ENCODE data around the gene PPFIA4.

The PPFIA4 gene

DNA sequence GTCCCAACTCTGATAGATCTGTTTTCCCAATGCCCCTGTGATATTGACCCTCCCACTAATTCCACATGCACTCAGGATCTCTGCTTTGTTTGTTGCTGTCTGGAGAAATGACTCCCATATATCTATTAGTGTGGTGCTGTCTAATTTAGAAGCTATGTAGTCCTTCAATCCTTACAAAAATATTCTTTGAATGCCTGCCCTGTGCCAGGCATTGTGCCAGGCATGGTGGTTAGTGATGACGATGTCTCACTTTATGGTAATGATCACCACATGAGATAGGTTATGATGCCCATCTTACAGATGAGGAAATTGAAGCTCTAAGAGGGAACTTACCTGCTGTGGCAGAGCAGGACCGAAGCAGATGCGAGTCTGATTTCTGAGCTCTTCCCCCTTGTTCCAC, 46.6 kb downstream of the PPFIA4 start:
- H3K4me3 ChIP-seq (ENCODE audit: low read length), result no peak overlapping the region
- DNase-seq (ENCODE audit: low read depth), result no peak
- TF ChIP-seq, protein P1, sequence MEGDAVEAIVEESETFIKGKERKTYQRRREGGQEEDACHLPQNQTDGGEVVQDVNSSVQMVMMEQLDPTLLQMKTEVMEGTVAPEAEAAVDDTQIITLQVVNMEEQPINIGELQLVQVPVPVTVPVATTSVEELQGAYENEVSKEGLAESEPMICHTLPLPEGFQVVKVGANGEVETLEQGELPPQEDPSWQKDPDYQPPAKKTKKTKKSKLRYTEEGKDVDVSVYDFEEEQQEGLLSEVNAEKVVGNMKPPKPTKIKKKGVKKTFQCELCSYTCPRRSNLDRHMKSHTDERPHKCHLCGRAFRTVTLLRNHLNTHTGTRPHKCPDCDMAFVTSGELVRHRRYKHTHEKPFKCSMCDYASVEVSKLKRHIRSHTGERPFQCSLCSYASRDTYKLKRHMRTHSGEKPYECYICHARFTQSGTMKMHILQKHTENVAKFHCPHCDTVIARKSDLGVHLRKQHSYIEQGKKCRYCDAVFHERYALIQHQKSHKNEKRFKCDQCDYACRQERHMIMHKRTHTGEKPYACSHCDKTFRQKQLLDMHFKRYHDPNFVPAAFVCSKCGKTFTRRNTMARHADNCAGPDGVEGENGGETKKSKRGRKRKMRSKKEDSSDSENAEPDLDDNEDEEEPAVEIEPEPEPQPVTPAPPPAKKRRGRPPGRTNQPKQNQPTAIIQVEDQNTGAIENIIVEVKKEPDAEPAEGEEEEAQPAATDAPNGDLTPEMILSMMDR (IDR thresholded peaks at IDR 0.05; ENCODE audit: insufficient read depth, low read depth, low read length, missing control alignments), result no peak

DNA sequence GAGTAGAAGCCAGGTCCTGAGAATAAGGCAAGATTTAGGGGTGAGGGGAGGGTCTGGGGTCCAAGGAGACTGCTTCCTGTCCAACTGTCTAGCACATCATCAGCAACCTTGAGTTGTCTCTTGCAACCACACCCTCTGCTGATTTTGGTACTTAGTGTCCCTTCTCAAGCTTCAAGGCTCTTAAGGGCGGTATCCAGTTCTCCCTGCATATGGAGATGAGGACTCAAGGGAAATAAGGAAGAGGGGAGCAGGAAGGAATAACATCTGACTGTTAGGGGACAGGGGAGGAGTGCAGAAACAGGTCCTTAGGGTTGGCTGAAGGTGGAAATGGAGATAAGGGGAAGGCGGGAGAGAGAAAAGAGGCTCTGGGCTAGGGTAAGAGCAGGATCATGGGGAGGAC, 47.2 kb downstream of the PPFIA4 start:
- H3K4me3 ChIP-seq (ENCODE audit: low read length), result no peak overlapping the region
- no peak for DNase-seq (ENCODE audit: low read depth)
- TF ChIP-seq, protein P1 (IDR thresholded peaks at IDR 0.05; ENCODE audit: insufficient read depth, low read depth, low read length, missing control alignments), result no peak

DNA sequence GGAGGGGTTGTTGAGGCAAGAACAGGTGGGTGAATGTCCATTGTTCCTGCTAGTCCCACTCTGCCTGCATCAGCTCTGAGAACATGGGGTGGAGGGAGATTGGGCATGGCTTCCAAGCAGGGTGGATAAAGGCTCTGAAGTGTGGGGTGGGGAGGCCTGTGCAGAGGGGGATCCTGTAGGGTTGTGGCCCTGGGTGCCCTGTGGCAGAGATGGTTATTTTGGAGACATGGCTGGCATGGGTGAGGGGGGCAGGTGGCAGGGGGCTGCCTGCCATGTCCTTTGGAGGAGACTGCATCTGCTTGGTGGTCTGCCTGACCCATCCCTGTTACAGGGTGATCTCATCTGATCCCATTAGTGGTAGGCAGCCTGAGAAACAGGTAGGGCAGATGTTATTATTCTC, 48.3 kb downstream of the PPFIA4 start:
- DNase-seq (ENCODE audit: low read depth), result no peak
- TF ChIP-seq, protein P1 (IDR thresholded peaks at IDR 0.05; ENCODE audit: insufficient read depth, low read depth, low read length, missing control alignments), result no peak
- H3K4me3 ChIP-seq (ENCODE audit: low read length), result no peak overlapping the region

DNA sequence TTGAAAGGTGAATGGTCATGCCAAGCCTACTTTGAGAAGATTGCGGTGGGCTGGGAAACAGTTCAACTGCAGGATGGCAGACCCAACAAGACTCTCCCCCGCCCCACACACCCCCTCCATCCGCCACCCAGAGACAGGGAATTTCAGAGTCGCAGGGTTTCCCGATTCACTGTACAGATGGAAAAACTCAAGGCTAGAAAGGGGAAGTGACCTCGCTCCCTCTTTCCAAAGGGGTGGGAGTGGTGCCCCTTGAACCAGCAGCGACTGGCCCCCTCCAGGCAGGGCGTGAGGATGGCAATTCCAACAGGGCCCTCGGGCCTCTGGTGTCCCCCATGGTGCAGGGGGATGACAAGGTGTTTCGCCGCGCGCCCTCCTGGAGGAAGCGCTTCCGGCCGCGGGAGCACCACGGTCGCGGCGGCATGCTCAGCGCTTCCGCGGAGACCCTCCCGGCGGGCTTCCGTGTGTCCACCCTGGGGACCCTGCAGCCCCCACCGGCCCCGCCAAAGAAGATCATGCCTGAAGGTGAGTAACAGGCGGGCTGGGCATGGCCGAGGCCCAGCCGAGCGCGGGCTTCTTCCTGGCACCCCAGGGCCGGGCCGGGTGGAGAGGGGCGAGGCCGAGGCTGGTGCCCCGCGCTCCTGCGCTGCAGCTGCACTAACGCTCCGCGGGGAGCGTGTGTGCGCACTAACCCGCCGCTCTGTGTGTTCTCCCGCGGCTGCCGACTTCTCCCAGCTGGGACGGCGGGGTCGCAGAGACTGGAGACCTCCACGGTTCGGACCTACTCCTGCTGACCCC, 49.1 kb downstream of the PPFIA4 start:
- TF ChIP-seq, protein P1 (IDR thresholded peaks at IDR 0.05; ENCODE audit: insufficient read depth, low read depth, low read length, missing control alignments), result no peak
- no peak for DNase-seq (ENCODE audit: low read depth)
- H3K4me3 ChIP-seq (ENCODE audit: low read length), result no peak overlapping the region

DNA sequence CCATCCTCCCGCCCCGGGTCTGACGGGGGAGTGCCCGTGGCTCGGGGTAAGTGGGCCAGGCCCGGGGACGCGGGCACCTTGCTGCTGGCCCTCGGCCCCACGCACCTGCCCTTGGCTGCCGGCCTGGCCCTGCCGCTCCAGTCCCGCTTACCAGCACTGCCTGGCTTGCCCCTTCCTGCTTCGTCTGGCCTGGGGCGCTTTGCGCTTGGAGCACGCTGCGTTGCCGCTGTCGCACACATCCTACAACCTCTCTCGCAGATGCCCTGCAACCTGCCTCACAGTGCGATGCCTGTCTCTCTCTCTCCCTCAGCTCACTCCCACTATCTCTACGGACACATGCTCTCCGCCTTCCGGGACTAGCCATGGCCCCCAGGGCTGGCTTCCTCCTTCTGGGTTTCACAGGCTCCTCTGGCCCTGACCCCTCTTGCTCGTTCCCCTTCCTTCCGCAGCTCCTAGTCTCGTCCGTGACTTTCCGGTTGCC, 49.8 kb downstream of the PPFIA4 start:
- TF ChIP-seq, protein P1 (IDR thresholded peaks at IDR 0.05; ENCODE audit: insufficient read depth, low read depth, low read length, missing control alignments), result no peak
- H3K4me3 ChIP-seq (ENCODE audit: low read length), result no peak overlapping the region

DNA sequence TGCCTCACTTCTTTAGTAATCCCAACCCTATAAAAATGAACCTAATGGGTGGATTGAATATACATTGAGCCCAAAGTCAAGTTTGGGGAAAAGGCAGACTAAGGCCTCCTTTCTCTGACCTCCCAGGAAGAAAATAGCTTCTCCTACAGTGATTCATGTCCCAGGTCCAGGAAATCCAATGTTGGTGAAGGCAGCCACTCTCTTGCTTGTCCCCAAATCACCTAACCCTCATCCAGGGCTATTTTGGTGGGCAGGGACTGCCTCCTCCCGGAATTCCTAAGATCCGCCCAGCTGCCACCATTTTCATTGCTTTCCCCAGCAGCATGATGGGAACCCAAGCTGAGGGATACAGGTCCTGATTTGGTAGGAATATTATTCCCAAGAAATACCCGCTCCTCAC, 51.1 kb downstream of the PPFIA4 start:
- H3K4me3 ChIP-seq (ENCODE audit: low read length), result no peak overlapping the region
- DNase-seq (ENCODE audit: low read depth), result no peak
- TF ChIP-seq, protein P1 (IDR thresholded peaks at IDR 0.05; ENCODE audit: insufficient read depth, low read depth, low read length, missing control alignments), result no peak

More for the DNA sequence above, 49.8 kb downstream of the PPFIA4 start:
- no peak for DNase-seq (ENCODE audit: low read depth)

DNA sequence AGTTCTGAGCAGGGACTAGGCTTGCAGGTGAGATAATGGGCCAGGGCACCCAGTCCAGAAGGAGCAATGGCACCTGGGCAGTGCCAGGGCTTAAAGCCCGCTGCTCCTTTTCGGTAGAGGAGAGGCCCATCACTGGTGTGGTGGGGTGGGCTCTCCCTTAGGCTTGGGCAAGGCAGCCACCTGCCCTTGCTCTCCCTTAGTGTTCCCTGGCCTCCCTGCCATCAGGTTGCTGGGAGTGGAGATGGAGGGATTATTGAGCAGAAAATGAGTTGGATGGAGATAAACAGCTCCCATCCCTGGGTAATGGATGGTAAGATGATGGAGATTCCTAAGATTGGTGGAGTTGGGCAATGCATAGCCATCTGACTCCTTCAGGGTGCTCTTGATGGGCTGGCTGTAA, 51.7 kb downstream of the PPFIA4 start:
- H3K4me3 ChIP-seq (ENCODE audit: low read length), result no peak overlapping the region
- TF ChIP-seq, protein P1 (IDR thresholded peaks at IDR 0.05; ENCODE audit: insufficient read depth, low read depth, low read length, missing control alignments), result no peak
- DNase-seq (ENCODE audit: low read depth), result no peak

All from epithelial cell of esophagus (primary cell).